ENCODE measurements around the gene AMMECR1L.

GRCh38 chr2:127860130-127860529, 25.6 kb downstream of the AMMECR1L start:
- TF ChIP-seq EP300 (IDR thresholded peaks at IDR 0.05; ENCODE audit: borderline replicate concordance in 1 of 2, control insufficient read depth in 1 of 2, low read depth in 2 of 2, low read length in 2 of 2) (no peak), SIN3A (IDR thresholded peaks at IDR 0.05; ENCODE audit: low read depth, low read length) (no peak), CHD4 (IDR thresholded peaks at IDR 0.05) (no peak), RAD21 (IDR thresholded peaks at IDR 0.05; ENCODE audit: insufficient read depth, low read depth, low read length) (no peak), MYC (IDR thresholded peaks at IDR 0.05; ENCODE audit: insufficient read depth, insufficient read length, insufficient replicate concordance, low read length, severe bottlenecking) (no peak), CBX5 (IDR thresholded peaks at IDR 0.05; ENCODE audit: low read depth) (no peak)
